ENCODE measurements around the gene UBQLN1. TPM values are rescaled to one million over a fixed set of nuclear protein-coding genes. Genes with fewer than 3 reads are reported as not detected.

UBQLN1 gene
- total RNA-seq, 2 experiments from 2014 or later: 109 to 112 TPM

DNA sequence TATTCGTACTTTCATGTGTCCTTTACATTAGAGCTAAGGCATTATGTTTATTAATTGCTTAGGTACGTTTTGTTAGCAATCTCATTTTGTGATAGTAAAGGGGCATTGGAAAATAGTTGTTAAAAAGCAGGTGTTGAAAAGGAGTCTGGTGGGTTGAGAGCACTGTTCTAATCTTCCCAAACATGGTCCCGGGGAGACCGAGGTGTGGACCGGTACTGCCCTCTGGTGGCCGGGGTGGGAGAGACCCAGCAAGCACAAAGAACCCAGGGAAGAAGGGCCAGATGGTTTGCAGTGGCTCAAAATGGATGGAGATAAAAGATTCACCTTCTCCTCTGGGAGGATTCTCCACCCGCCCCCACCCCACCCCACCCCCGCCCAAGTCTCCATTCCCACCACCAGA lies 58.7 kb downstream of the UBQLN1 start:
- Mint-ChIP-seq H3K27ac (no peak overlapping the region), H3K36me3 (ENCODE audit: low read depth) (peaks cover 27% of the 10 kb centered on the region), H3K9me3 (no peaks in the 10 kb centered on the region), H3K4me3 (no peak overlapping the region), H3K27me3 (no peaks in the 10 kb centered on the region), H3K4me1 (peaks cover 5% of the 10 kb centered on the region)
- peak; percentile 75 for DNase-seq
- CTCF ChIA-PET: interaction anchor here (0.5 to 7.5 kb wide), 14 partner anchors 8 to 272 kb away, joined by 3 to 60 read pairs (median 4); partner anchors contain the start of genes IDNK and UBQLN1
- POLR2A ChIA-PET: interaction anchor here (0.6 to 2.0 kb wide), 3 partner anchors 26 to 59 kb away, joined by 4 to 9 read pairs (median 7); partner anchors contain the start of genes IDNK and UBQLN1

- Mint-ChIP-seq H3K36me3 (ENCODE audit: low read depth) (peaks cover 10% of the 10 kb centered on the region), H3K27ac (no peak overlapping the region), H3K27me3 (no peaks in the 10 kb centered on the region), H3K4me3 (no peak overlapping the region), H3K4me1 (no peaks in the 10 kb centered on the region), H3K9me3 (no peaks in the 10 kb centered on the region)
- POLR2A ChIA-PET: interaction anchor here (1.1 kb wide), 1 partner anchor 26 kb away, joined by 4 read pairs; no protein-coding TSS in a partner anchor
- CTCF ChIA-PET: interaction anchor here (7.5 kb wide), 1 partner anchor 26 kb away, joined by 60 read pairs; no protein-coding TSS in a partner anchor
- DNase-seq: no peak
Observed at GRCh38 chr9:83646500-83647239, 61.1 kb downstream of the UBQLN1 start.

- POLR2A ChIA-PET: no interaction called here
- no peak for DNase-seq
- Mint-ChIP-seq H3K4me1 (no peaks in the 10 kb centered on the region), H3K4me3 (no peak overlapping the region), H3K9me3 (no peaks in the 10 kb centered on the region), H3K27ac (no peak overlapping the region), H3K36me3 (ENCODE audit: low read depth) (peaks cover 4% of the 10 kb centered on the region), H3K27me3 (no peaks in the 10 kb centered on the region)
- CTCF ChIA-PET: interaction anchor here (2.4 kb wide), 1 partner anchor 19 kb away, joined by 6 read pairs; no protein-coding TSS in a partner anchor
Observed at GRCh38 chr9:83642793-83643192, 65.0 kb downstream of the UBQLN1 start.

GRCh38 chr9:83639266-83639665 lies 68.5 kb downstream of the UBQLN1 start:
- Mint-ChIP-seq H3K4me1 (no peaks in the 10 kb centered on the region), H3K27me3 (no peaks in the 10 kb centered on the region), H3K27ac (no peak overlapping the region), H3K36me3 (ENCODE audit: low read depth) (peaks cover 4% of the 10 kb centered on the region), H3K4me3 (no peak overlapping the region), H3K9me3 (no peaks in the 10 kb centered on the region)
- POLR2A ChIA-PET: interaction anchor here (2.2 kb wide), 1 partner anchor 16 kb away, joined by 8 read pairs; the partner anchor contains the start of gene IDNK
- CTCF ChIA-PET: interaction anchor here (0.9 to 4.1 kb wide), 5 partner anchors 10 to 305 kb away, joined by 3 to 22 read pairs (median 7); partner anchors contain the start of gene IDNK
- no peak for DNase-seq

DNA sequence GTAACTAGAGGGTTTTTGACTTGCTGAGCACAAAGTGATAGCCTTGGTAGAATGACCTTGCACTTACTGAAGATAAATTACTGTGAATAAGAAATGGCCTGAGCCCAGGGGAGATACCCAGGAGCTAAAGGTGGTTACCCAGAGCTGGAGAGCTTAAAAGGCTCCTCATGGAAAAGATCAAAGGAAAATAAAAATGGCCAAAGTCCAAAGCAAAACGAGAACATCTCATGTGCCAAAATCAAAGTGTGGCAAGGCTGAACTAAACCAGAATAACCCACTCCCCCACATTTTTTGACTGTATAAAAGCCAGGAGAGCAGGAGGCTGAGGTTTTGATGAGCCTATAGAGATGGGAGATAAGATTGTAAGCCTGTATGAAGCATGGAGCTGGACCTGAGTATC lies 70.4 kb downstream of the UBQLN1 start:
- Mint-ChIP-seq H3K36me3 (ENCODE audit: low read depth) (no peaks in the 10 kb centered on the region), H3K9me3 (no peaks in the 10 kb centered on the region), H3K27ac (no peak overlapping the region), H3K27me3 (no peaks in the 10 kb centered on the region), H3K4me3 (no peak overlapping the region), H3K4me1 (no peaks in the 10 kb centered on the region)
- ChIA-PET CTCF (interaction anchor here (1.7 to 4.1 kb wide), 3 partner anchors 12 to 16 kb away, joined by 7 to 22 read pairs (median 11); partner anchors contain the start of gene IDNK), POLR2A (interaction anchor here (2.8 kb wide), 1 partner anchor 14 kb away, joined by 10 read pairs; the partner anchor contains the start of gene IDNK)
- no peak for DNase-seq

- Mint-ChIP-seq H3K9me3 (no peaks in the 10 kb centered on the region), H3K4me1 (no peaks in the 10 kb centered on the region), H3K27ac (no peak overlapping the region), H3K36me3 (ENCODE audit: low read depth) (peaks cover 3% of the 10 kb centered on the region), H3K4me3 (no peak overlapping the region), H3K27me3 (no peaks in the 10 kb centered on the region)
- POLR2A ChIA-PET: interaction anchor here (2.8 kb wide), 1 partner anchor 13 kb away, joined by 10 read pairs; the partner anchor contains the start of gene IDNK
- no peak for DNase-seq
- CTCF ChIA-PET: interaction anchor here (2.0 to 4.1 kb wide), 2 partner anchors 12 to 16 kb away, joined by 11 to 22 read pairs; no protein-coding TSS in a partner anchor
Observed at GRCh38 chr9:83636813-83637212, 70.9 kb downstream of the UBQLN1 start.

- no peak for DNase-seq
- Mint-ChIP-seq H3K9me3 (no peaks in the 10 kb centered on the region), H3K27me3 (no peaks in the 10 kb centered on the region), H3K4me1 (no peaks in the 10 kb centered on the region), H3K36me3 (ENCODE audit: low read depth) (peaks cover 13% of the 10 kb centered on the region), H3K27ac (no peak overlapping the region), H3K4me3 (no peak overlapping the region)
- CTCF ChIA-PET: interaction anchor here (1.0 to 1.1 kb wide), 2 partner anchors 13 to 299 kb away, joined by 3 to 4 read pairs; no protein-coding TSS in a partner anchor
- POLR2A ChIA-PET: no interaction called here
Observed at GRCh38 chr9:83633676-83634075, 74.1 kb downstream of the UBQLN1 start.

DNA sequence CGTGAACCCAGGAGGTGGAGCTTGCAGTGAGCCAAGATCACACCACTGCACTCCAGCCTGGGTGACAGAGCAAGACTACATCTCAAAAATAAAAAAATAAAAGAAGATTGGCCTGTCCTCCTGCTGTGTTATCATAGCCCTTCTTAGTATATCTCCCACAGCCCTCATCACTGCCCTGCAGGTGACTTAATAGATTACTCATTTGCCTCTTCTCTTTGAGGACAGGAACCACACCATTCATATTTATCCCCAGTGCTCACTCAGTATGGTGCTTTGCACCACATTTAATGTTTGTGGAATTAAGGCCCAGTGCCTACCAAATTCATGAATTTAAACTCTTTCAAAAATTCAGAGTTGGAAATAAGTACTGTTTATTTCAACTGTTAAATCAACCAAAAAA lies 74.5 kb downstream of the UBQLN1 start:
- DNase-seq: no peak
- no peaks in the 10 kb centered on the region for H3K27me3 Mint-ChIP-seq
- ChIA-PET CTCF (interaction anchor here (1.0 kb wide), 1 partner anchor 13 kb away, joined by 4 read pairs; no protein-coding TSS in a partner anchor), POLR2A (interaction anchor here (1.1 kb wide), 1 partner anchor 9 kb away, joined by 5 read pairs; no protein-coding TSS in a partner anchor)
- H3K4me1 Mint-ChIP-seq: no peaks in the 10 kb centered on the region
- H3K9me3 Mint-ChIP-seq: no peaks in the 10 kb centered on the region
- H3K4me3 Mint-ChIP-seq: no peak overlapping the region
- peaks cover 15% of the 10 kb centered on the region for H3K36me3 Mint-ChIP-seq (ENCODE audit: low read depth)
- no peak overlapping the region for H3K27ac Mint-ChIP-seq

DNA sequence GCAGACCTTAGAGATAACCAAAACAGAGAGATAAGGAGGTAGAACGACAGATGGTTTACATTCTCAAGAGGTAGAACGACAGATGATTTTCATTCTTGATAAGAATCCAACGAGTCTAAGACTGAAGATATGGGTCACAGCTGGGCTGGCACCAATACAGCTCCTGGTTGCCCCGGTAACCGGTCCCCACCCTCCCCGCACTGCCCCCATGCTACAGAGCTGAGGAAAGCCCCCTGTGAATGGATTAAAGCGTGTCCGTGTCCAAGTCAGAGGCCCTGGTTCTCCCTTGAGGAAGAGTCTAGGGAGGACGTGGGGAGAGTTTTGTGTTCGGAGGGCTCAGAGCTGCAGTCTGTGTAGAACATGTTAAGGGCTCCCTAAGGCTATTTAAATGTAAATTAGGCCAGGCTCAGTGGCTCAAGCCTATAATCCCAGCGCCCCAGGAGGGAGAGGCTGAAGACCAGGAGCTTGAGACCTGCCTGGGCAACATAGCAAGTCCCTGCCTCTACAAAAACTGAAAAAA lies 76.8 kb downstream of the UBQLN1 start:
- no peak for DNase-seq
- ChIA-PET POLR2A (interaction anchor here (0.9 kb wide), 1 partner anchor 10 kb away, joined by 3 read pairs; no protein-coding TSS in a partner anchor), CTCF (interaction anchor here (0.9 to 1.7 kb wide), 4 partner anchors 10 to 290 kb away, joined by 3 to 9 read pairs (median 5); no protein-coding TSS in a partner anchor)
- no peaks in the 10 kb centered on the region for H3K9me3 Mint-ChIP-seq
- no peaks in the 10 kb centered on the region for H3K27me3 Mint-ChIP-seq
- H3K36me3 Mint-ChIP-seq (ENCODE audit: low read depth): peaks cover 29% of the 10 kb centered on the region
- peaks cover under 1% of the 10 kb centered on the region for H3K4me1 Mint-ChIP-seq
- no peak overlapping the region for H3K27ac Mint-ChIP-seq
- H3K4me3 Mint-ChIP-seq: no peak overlapping the region

DNA sequence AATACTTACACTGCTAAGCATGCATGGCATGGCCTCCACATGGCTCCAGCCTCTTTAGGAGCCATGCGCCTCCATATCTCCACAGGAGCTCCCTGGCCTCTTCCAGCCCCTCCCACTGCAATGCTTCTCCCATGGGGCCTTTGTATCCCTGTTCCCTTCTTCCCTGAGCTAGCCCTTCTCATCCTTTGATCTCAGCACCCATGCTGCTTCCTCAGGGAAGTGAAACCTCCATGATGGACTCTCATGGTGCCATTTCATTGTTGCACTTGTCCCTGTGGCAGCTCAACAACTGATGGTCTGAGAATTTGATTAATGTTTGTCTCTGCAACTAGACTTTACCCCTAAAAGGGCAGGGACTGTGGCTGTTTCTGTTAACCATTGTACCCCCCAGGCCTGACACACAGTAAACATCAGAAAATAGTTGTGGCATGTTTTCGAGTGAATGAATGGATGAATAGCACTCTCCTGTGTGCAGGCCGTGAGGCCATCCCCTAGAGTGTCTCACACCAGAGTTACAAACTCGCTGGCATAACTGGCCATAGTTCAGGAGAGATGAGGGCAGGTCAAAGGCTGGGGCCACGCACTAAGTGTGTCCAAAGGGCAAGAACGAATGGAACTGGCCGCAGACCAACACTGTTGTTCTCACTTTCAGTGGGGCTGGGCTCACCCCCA lies 78.2 kb downstream of the UBQLN1 start:
- H3K27me3 Mint-ChIP-seq: no peaks in the 10 kb centered on the region
- no peak overlapping the region for H3K4me3 Mint-ChIP-seq
- H3K36me3 Mint-ChIP-seq (ENCODE audit: low read depth): peaks cover 35% of the 10 kb centered on the region
- no peak overlapping the region for H3K27ac Mint-ChIP-seq
- ChIA-PET POLR2A (no interaction called here), CTCF (interaction anchor here (0.8 to 1.7 kb wide), 2 partner anchors 9 kb away, joined by 3 to 7 read pairs; no protein-coding TSS in a partner anchor)
- no peaks in the 10 kb centered on the region for H3K9me3 Mint-ChIP-seq
- no peak for DNase-seq
- H3K4me1 Mint-ChIP-seq: peaks cover 11% of the 10 kb centered on the region

DNA sequence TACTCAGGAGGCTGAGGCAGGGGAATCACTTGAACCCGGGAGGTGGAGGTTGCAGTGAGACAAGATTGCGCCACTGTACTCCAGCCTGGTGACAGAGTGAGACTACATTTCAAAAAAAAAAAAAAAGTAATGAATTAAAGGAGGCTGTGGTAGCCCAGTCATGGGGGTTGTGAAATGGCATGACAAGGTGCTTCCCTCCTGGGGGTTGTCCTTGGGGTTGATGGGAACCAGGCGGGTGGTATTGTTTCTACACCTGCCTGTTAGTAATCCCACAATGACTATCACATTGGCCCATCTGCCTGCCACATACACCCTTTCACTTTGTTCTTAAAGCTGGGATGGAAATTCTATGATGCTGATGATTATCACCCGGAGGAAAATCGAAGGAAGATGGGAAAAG lies 79.2 kb downstream of the UBQLN1 start:
- ChIA-PET POLR2A (no interaction called here), CTCF (interaction anchor here (0.7 to 0.8 kb wide), 2 partner anchors 8 to 79 kb away, joined by 3 read pairs; no protein-coding TSS in a partner anchor)
- Mint-ChIP-seq H3K9me3 (no peaks in the 10 kb centered on the region), H3K27ac (no peak overlapping the region), H3K27me3 (no peaks in the 10 kb centered on the region), H3K4me3 (no peak overlapping the region), H3K36me3 (ENCODE audit: low read depth) (peaks cover 35% of the 10 kb centered on the region), H3K4me1 (peaks cover 21% of the 10 kb centered on the region)
- no peak for DNase-seq

- ChIA-PET POLR2A (interaction anchor here (1.9 to 3.3 kb wide), 3 partner anchors 20 to 296 kb away, joined by 5 to 79 read pairs (median 24); partner anchors contain the start of genes KIF27 and UBQLN1), CTCF (interaction anchor here (2.9 to 3.3 kb wide), 2 partner anchors 25 to 83 kb away, joined by 12 to 18 read pairs; partner anchors contain the start of gene UBQLN1)
- Mint-ChIP-seq H3K36me3 (ENCODE audit: low read depth) (peaks cover 32% of the 10 kb centered on the region), H3K27ac (no peak overlapping the region), H3K4me1 (peaks cover 35% of the 10 kb centered on the region), H3K4me3 (no peak overlapping the region), H3K27me3 (no peaks in the 10 kb centered on the region), H3K9me3 (no peaks in the 10 kb centered on the region)
- no peak for DNase-seq
Observed at GRCh38 chr9:83625178-83625577, 82.6 kb downstream of the UBQLN1 start.

All from activated CD4-positive, alpha-beta memory T cell treated with anti-CD3 and anti-CD28 coated beads, Interleukin-2, amount 10 ng/mL, durations not matched to agents 7 days and 5 days (primary cell).